Glomerular visceral epithelial cell (primary cell): ENCODE results near the gene SAMD10.
"Not testable (repeated sequence)": the region's sequence is repeated elsewhere in the genome, so short reads cannot be mapped to it uniquely, and the experiment has no call there.

ENCODE experiments used
- DNase-seq: peaks from one replicate; pipeline ENCODE4 v3.0.0-alpha.2; 2016; ENCODE audit errors: extremely low spot score

Gene SAMD10

DNA sequence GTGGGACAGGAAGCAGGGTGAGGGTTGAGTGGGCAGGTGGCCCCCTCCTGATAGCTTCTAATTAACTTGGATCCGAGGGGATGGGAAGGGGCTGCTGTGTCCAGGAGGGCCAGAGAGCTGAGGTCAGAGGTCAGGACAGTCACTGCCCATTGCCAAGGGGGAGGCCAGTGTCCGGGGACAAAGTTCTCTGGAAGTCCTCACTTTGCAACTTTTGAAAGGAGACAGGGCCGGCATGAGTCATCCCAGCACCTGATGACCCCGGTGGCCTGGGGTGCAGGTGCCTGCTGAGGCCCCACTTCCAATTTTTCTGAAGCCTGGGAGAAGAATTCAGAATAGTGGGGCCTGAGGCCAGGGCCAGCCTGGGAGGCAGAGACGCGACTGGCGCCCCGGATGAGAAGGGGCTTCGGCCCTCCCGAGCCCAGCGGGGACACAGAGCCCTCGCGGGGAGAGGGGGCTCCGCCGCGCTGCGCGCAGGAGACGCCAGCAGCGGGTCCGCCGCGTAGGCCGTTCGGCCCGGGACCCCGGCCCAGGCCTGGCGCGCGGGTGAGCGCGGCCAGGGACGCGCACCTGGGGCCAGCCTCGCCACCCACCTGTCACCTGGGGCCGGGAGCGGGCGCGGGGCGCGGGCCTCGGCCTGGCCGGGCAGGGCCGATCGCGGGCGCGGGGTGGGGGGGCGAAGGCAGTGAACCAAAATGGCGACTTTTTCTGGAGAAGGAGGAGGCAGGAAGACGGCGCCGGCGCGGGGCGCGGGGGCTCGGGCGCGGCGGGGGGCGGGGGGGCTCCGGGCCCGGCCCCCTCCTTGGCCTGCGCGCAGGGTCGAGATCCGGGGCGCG, 10.3 kb downstream of the SAMD10 start:
- DNase-seq = no peak

DNA sequence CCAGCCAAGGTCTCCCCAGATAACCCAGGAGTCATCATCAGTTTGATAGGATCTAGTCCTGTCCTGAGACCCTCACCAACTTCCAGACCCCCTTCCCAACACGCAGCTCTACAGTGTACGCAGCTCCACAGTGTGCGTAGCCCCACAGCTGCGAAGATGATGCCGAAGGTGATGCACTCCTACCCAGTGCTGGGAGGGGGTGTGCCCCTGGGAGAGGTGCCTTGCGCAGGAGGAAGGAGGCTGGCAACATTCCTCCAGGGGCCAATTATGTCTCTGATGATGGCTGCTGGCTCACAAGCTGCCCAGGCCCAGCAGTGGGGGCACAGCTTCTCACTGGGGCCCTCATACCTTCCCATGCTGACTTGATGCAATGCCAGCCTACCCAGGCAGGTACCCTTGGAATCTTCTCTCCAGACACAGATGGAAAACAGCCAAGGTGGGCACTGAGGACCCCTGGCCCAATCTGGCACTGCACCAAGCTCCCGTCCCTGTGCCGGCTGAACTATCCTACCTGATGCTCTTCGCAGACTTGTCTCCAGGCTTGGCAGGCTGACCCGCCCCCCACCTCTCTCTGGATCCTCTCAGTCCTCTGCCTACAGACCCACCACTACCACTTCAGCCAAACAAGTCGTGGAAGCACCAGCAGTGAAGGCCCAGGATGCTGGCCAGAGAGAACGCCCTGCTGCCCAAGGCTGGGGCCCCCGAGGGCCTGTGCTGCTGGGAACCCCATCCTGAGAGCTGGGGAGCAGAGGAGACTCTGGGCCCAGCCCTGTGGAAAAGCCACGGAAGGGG, 11.1 kb downstream of the SAMD10 start:
- no peak for DNase-seq

DNA sequence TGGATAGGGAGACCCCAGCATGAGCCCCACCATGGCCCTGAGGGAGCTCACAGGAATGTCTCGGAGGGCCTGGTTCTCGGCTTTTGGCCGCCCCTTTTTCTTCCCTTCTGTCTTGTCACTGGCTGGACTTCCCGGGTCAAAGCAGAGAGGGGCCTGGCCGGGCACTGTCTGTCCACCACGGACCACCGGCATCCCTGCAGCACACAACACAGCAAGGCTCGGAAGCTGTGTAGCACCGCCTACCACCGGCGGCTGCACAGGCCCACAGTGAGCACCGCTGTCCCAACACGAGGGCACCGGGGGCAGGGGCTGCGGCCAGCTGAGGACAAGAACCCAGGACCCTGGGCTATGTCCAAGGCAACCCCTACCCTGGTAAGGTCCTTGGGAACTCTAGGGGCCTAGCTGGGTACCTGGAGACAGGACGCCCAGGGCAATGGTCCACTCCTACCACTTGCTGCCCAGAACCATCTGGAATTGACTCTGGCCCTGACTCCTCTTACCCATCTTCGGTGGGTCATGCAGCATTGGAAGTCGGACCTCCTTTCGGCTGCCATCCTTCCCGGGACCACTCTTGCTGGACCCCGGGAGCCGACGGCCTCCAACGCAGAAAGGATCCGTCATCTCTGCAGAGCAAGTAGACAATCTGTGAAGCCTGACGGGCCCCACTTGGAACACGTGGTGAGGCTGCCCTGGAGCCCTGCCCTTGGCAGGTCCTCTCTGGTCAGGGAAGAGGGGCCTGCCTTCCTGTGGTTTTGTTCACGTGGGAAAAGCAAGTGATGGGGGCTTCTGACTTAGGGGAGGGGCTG, 11.9 kb downstream of the SAMD10 start:
- DNase-seq = no peak

DNA sequence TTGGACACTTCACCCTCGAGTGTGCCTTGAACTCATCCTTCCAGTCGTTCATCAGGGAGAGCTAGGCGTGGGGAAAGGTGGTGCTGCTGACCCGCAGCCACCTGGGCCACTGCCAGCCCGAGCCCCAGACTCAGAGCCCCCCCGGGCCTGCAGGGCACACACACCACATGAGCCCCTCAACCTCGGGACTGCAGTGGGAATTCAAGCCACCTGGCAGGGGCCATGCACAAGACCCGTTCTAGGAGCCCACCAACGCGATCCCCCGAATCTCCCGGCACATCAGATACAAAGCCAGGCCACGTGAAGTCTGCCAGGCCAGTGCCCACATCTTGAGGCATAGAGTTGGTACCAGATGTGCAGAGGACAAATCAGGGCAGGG, 12.5 kb downstream of the SAMD10 start:
- DNase-seq = no peak

DNA sequence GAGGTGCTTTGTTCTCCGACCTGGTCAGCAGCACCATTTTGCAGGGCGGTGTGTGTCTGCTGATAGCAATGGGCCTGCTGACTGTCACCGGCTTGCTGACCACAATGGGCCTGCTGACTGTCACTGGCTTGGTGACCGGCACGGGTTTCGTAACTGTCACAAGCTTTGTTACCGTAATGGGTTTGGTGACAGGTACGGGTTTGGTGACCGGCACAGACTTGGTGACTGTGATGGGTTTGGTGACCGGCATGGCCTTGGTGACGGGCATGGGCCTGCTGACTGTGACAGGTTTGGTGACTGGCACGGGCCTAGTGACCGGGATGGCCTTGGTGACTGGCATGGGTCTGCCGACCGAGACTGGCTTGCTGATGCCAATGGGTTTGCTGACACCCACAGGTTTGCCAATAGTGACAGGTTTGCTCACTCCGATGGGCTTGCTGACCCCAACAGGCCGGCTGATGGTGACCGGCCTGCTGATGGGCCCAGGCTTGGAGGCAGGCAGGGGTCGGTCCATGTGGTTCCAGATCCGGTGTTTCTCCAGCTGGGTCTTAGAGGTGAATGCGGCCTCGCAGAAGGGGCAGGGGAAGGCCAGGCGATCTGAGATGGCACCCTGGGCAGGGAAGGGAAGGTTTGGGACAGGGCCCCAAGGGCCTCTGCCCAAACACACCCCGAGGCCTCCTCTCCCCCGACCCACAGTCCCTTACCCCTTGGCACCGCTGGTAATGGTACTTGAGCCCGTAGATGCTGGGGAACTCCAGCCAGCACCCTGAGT, 13.1 kb downstream of the SAMD10 start:
- no peak for DNase-seq

DNA sequence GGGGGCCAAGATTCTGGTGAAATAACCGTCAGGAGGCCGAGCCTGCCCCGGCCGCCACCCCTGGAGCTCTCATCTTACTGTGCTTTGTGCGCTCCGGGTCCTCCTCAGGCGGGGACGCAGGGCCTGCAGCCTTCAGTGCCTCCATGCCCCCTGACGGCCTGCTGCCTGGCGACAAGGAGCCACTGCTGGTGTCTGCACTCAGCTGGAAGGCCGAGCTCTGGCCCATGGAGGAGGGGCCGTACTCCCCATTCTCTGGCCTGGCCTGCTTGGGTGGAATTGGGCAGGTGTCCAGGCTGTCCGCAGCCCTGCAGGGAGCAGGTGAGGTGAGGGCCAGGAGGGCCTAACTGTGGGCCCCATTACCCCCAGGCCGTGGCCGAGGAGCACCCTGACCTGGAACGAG, 15.0 kb downstream of the SAMD10 start:
- no peak for DNase-seq

DNA sequence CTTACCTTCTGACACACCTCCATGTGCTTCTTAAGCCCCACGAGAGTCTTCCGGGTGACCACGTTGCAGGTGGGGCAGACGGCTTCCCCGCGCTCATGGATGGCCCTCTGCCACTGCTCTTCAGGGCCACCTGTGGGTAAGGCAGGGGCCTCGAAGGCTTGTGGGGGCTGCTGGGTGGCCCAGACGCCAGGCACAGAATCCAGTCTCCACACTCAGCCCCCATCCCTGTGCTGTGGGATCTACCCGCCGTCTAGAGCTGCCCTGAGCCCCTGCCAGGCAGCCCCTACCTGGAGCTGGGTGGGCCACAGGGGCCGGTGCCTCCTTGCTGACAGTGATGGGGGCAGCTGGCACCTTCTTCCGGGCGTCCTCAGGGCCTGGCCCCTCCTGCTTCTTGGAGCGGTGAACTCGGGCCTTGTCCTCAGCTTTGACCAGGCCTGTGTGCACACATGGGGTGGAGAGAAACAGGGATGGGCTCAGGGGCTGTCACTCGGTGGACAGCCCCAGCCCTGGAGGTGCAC, 15.6 kb downstream of the SAMD10 start:
- DNase-seq = no peak

DNA sequence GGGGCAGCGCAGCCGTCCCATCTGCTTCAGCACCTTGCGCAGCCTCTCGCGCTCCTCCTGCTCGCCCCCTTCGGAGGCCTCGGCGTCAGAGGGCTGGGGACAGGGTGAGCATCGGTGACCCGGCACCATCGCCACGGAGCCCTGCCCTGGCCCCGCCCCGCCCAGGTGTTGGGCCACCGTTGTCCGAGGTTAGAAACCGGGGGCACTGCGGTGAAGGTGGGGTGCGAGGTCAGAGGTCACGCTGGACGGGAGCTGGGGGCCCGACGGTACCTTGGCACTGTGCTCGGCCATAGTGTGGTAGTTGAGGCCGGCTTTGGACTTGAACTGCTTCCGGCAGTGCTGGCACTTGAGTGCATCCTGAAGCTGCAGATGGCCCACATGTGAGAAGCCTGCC, 16.1 kb downstream of the SAMD10 start:
- DNase-seq = no peak

DNA sequence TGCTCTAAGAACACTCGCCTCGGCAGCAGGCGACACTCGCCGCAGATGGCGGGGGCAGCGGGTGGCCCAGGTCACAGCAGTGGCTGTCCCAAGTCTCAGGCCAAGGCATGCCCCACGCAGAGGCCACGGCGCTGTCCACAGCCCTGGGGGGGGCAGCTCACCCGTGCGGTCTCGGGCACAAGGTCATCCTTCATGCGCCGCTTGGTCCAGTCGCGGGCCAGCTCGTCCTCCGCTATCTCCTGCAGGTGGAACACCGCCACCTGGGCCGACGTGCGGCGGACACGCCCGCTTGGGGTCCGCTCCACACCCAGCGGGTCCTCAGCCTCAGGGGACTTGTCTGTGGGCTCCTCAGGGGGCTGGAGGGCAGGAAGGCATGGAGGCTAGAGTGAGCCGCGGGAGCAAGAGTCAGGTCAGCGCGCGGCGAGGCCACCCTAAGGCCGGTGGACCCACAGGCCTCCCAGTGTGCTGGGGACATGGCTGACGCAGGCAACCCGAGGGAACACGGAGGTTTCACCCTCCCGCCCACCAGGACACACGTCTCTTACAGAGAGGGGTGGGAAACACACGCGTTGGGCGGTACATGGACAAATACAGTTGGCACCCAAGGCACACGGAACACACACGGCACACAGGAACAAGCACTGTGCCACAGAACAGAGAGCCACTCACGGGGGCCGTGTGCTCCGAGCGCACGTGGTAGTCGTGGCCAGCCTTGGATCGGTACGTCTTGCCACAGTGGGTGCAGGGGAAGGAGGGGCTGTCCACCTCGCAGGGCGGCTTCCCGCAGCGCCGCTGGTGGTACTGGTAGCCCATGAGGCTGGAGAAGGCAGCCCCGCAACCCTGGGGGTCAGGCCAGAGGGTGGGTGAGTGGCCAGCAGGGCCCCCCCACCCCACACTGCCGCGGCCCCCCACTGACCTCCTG, 16.8 kb downstream of the SAMD10 start:
- no peak for DNase-seq

DNA sequence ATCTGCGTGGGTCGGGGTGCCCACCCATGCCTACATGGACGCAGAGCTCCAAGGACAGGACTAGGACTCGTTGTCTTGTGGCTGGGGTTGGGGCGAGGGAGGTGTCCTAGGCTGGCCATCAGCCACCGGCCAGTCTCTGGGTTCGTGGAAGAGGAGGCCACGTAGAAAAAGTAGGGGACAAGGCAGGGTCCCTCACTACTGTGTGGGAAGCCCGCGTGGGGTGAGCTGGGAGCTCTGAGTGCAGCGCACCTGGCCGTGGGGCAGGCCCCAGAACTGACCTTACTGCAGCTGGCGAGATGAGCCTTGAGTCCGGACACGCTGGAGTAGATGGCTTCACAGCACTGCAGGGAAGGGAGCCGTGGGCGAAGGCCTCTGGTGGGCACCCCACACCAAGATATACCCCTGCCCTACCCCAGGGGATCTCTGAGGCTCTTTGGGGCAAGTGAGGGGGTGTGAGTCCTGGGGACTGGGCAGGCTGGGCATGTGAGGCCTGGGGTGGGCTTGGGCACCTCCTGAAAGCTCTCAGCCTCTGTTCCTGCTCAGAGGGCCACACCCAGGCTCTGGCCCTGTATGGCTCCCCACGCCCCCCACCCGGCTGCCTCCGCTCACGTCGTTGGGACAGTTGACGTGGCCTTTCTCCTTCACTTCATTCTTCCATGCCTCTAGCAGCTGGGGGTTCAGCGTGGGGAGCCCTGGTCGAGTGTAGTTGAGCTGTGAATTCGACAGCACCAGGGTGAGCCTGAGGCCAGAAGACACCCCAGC, 17.6 kb downstream of the SAMD10 start:
- no peak for DNase-seq

DNA sequence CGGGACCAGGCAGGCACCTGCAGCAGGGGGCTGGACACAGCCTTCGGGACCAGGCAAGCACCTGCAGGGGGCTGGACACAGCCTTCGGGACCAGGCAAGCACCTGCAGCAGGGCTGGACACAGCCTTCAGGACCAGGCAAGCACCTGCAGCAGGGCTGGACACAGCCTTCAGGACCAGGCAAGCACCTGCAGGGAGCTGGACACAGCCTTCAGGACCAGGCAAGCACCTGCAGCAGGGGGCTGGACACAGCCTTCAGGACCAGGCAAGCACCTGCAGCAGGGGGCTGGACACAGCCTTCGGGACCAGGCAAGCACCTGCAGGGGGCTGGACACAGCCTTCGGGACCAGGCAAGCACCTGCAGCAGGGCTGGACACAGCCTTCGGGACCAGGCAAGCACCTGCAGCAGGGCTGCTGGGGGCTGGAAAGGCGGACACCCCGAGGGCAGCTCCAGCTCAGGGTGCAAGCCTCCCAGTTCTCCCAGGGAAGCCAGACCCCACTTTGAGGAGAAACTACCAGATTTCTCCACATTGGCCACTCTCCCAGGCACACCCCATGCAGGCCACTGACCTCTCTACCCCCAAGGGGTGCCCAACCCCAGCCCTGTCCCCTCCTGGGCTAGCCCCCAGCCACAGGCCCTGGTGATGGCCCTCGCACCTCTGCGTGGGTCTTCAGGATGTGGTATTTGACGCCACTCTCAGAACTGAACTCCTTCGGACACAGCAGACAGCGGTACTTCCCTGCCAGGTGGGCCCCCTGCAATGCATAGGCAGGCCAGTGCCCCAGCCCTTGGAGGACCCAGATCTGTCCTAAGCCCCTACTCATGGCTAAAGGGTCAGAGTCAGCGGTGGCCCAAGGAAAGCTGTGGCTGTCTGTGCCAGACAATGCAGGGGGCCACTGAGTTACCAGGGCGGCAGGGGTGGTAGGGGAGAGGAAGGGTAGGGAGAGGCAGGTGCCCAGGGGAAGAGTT, 18.5 kb downstream of the SAMD10 start:
- DNase-seq = not testable (repeated sequence)

DNA sequence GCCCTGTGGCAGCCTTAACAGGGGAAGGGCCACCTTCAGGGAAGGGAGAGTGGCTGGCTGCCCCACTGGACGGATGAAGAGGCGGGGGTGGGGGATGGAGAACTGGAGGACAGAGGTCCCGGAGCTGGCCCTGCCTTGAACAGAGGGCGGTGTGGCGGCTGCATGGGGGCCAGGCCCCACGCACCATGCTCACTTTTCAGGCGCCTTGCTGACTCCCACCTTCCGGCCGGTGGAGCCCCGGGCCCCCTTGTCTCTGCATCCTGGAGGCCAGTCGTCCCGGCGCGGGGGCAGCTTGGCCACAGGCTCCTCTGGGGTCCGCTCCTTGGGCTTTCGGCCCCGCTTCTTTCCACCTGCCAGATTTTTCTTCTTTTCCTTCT, 19.8 kb downstream of the SAMD10 start:
- DNase-seq = no peak

DNA sequence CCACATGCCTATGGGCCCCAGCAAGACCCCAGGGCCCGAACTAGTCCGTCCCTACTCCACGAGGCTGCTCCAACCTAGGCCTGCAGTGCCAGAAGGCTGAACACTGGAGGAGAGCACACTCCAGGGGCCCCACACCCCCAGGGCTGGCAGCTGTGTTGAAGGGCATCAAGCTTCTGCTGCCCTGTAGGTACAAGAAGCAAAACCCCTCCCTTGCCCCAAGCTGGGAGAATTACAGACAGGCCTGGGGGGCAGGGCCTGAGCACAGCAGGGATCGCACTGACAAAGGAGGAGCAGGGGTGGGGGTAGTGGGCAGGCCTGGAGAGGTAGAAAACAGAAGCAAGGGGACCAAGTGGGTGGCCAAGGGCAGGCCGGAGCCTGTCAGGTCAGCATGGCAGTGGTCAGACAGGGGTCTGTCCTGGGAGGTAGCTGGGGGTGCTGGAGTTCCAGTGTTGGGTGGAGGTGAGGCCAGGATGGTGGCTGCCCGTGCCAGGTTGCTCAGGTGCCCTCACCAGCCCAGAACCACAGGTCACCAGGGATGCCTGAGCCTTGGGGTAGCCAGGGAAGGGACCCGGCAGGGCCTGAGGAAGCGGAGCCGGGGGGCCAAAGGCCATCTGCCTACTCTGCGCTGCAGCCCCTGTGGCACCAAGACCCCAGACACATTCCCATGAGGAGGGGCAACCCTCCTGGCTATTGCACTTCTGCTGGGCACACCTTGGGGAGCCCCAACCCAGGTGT, 20.3 kb downstream of the SAMD10 start:
- no peak for DNase-seq

DNA sequence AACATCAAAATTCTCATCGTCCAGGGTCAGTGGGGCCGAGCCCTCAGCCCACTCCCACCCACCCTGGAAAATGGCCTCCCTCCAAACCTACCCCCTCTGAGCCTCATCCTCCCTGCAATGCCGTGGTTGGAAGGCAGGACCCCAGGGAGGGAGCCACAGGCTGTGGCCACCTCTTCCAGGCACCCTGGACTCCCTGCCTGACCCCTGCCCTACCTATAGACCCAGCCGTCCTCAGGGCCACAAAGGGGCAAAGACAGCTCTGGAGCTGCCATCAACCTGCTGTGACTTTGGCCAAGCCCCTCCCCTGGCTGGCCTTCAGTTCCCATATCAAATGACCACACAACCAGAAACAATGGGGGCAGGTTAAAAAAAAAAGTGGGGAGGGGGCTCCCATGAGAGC, 21.0 kb downstream of the SAMD10 start:
- no peak for DNase-seq

DNA sequence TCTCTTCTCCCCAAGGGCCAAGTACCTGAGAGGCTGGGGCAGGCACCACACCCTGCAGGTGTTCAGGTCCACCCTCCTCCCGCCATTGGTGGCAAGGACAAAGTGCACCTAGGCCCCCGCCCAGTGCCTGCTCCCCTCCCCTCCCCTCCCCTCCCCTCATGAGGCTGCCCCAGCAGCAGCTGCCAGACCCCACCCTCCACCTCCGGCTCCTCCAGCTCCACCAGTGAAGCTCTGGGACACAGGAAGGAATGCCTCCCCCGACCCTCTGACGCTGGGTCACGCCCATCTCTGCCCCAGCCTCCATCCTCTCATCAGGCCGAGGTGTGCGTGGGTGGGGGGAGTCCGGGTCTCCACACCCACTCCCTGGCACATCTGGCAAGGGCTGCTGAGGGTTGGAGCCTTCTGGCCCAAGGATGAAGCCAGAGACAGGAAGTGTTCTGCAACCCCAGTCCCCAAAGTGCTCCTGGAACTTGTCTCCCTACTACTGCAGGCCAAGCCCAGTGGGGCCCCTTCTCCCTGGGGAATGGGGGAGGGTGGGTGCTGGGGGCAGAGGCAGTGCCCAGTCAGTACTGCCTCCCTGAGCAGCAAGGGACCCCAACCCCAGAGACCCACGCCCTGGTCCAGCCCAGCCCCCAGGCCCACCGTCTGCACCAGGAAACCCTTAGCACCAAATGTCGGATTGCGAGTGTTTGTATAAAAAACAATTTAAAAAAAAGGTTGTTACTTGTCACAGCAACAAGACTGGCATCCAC, 21.6 kb downstream of the SAMD10 start:
- DNase-seq = no peak

DNA sequence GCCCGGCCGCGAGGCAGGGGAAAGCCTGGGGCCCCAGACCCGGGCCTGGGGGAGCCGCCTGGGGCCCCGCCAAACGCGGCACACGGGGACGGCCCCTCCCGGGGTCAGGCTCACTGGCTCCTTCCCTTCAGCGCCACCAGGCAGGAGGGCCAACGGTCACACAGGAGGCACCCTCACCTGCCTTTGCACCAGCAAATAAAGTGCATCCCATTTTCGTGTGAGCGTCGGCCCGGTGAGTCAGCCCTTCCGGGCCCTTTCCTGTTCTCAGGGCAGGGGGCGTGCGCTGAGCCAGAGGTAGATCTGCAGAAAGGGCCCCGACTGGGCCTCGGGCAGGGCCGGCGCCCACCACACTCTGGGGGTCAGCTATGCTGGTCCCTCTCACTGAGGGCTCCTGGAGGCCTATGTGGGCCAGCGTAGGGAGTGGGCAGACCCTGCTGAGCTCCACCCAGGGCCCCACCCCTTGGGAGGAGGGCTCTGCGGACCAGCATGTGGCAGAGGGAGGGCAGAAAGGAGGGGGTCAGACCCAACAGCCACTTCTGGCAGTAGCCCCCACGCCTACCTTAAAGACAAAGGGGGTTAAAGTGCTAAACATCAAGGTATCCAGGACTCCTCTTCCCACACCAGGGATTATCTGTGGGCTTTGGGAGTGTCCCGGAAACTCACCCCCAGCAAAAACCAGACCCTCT, 22.3 kb downstream of the SAMD10 start:
- DNase-seq = peak; percentile 64

DNA sequence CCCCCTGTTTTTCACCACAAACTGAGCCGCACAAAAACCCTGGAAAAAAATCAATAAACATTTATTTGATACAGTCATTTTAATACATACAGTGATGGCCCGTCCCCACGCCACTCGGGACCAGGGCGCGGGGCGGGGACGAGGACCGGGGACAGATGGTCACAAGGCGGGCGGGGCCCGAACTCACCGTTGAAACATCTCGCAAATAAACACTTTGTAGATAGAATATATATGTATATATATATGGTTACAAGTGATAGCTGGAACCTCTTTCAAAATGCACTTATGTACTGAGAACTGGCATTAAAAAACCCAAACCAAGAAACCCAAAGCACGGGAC, 22.8 kb downstream of the SAMD10 start:
- DNase-seq = no peak
